AG04450 (cell line): Measurements from ENCODE around the gene FOXF1. TPM values are rescaled to one million over a fixed set of nuclear protein-coding genes. Genes with fewer than 3 reads are reported as not detected.

Source experiments
- CTCF ChIA-PET: fragments of 300-600, 350-600 bp; formaldehyde crosslinking; extraction: SDS; loops from one replicate; lab custom pipeline; 2022; ENCODE audit warnings: antibody characterized with exemption, inconsistent platforms; lab: Charles Lee
- POLR2A ChIA-PET: fragments of 350-600 bp; formaldehyde crosslinking; extraction: SDS; loops from one replicate; lab custom pipeline; 2021; ENCODE audit warnings: antibody characterized with exemption, inconsistent platforms; lab: Yijun Ruan, JAX
- DNase-seq: peaks from one replicate; pipeline ENCODE4 v3.0.0-alpha.2; 2011; ENCODE audit warnings: low read depth, low spot score
- H3K27ac ChIP-seq: one replicate; pipeline ENCODE4 v1.5.1; 2012; ENCODE audit warnings: low read depth, low read length, control low read depth
- H3K27me3 ChIP-seq: one replicate; pipeline ENCODE4 v1.6.0; 2012; ENCODE audit warnings: low read length; ENCODE audit not compliant: control insufficient read depth, insufficient read depth
- H3K4me3 ChIP-seq: 2 replicates; pipeline ENCODE4 v1.5.1; 2011; ENCODE audit warnings: mild to moderate bottlenecking, low read depth, low read length, control low read depth
- H3K9me3 ChIP-seq: 2 replicates; pipeline ENCODE4 v1.5.1; 2012; ENCODE audit warnings: low read length; ENCODE audit not compliant: control insufficient read depth, insufficient read depth
- polyA plus RNA-seq: library from polyadenylated mRNA; depleted of rRNA; stranded (reverse); fragments of >200 nt; gene quantifications from 2 replicates; pipeline ENCODE4 v1.2.3, GENCODE V29; 2011
- TF ChIP-seq, protein P1 (sequence below): IDR thresholded peaks from 2 replicates; pipeline ENCODE4 v1.5.1; 2011; ENCODE audit warnings: low read depth, low read length, control low read depth, inconsistent platforms

The FOXF1 gene
- polyA plus RNA-seq, 1 experiment = 61.0 TPM

DNA sequence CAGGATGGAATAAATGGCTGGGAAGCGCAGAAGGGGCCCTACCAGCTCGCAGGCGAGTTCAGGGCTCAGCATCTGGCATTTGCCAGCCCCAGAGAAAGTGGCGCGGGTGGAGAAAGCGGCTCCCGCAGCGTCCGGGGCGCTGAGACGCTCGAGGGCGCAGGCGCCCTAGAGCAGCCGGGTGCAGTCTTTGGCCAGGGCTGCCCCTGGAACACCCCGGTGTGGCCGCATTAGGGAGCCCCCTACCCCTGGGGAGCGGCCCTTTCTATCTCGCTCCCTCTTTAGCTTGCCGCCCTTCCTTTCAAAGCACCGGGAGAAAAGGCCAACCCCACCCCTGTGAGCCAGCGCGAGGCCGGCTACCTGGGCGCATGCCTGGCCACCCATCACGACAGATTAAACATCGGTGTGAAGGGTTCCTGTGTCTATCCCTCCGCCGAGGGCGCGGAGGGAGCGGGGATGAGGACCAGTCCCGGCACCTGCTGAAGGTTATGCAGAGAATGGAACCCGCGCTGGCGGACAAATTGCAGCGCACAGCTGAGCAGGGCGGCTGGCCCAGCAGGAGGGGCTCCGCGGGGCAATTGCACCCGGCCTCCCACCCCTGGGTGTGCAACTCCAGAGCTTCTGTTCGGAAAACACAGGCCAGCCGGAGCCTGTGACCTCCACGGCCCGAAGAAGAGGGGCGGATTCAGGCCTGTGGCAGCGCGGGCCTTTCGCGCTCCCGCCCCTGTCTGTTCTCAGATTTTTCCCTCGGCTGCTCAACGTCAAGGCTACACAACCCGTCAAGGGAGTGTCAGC lies 15.6 kb upstream of the FOXF1 start:
- no peaks in the 10 kb centered on the region for H3K27me3 ChIP-seq
- ChIA-PET CTCF (no interaction called here), POLR2A (interaction anchor here (0.7 kb wide), 1 partner anchor 429 kb away, joined by 3 read pairs; no protein-coding TSS in a partner anchor)

DNA sequence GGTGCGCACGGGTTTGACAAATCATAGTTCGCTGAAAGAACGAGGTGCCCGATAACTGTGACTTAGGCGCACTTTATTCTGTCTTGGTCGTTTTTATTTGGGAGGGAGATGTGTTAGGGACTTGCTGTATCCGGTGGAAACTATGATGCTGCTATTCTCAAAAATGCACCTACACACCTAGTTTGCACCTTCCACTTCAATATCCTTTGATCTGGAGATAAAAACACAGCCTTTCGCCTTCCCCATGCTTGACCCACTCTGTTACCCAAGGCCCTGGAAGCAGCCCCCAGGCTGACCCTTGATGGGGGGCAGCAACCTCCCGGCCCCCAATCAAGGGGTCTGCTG lies 15.0 kb upstream of the FOXF1 start:
- no peak for DNase-seq

More for the DNA sequence above, 15.6 kb upstream of the FOXF1 start:
- H3K4me3 ChIP-seq = no peak overlapping the region
- TF ChIP-seq, protein P1, sequence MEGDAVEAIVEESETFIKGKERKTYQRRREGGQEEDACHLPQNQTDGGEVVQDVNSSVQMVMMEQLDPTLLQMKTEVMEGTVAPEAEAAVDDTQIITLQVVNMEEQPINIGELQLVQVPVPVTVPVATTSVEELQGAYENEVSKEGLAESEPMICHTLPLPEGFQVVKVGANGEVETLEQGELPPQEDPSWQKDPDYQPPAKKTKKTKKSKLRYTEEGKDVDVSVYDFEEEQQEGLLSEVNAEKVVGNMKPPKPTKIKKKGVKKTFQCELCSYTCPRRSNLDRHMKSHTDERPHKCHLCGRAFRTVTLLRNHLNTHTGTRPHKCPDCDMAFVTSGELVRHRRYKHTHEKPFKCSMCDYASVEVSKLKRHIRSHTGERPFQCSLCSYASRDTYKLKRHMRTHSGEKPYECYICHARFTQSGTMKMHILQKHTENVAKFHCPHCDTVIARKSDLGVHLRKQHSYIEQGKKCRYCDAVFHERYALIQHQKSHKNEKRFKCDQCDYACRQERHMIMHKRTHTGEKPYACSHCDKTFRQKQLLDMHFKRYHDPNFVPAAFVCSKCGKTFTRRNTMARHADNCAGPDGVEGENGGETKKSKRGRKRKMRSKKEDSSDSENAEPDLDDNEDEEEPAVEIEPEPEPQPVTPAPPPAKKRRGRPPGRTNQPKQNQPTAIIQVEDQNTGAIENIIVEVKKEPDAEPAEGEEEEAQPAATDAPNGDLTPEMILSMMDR = no peak
- no peak overlapping the region for H3K27ac ChIP-seq
- DNase-seq = no peak
- peaks cover 12% of the 10 kb centered on the region; the same call in 1 of the 2 replicates for H3K9me3 ChIP-seq

DNA sequence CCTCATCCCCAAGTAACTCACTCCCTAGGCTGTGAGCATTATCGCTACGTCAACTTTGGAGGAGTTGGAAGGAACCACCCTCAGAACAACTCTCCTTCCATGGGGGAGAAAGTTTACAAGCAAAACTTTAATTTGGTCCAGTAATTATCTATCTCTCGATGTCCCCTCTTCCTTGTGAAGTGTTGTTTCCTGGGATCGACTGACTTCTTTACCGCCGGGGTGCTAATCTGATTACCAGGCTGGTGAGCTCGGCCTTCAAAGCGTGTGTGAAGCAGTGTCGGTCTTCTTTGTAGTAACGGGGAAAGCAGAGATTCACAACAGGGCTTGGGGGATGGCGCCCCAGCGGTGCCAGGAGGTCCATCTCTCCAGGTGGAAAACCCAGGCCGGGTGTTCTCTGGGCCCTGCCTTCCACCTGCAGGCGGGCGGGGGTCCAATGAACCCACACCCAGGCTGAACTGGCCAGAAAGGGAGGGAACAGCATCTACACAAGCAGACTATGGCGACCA lies 14.5 kb upstream of the FOXF1 start:
- ChIA-PET CTCF (interaction anchor here (0.6 kb wide), 1 partner anchor 675 kb away, joined by 6 read pairs; no protein-coding TSS in a partner anchor), POLR2A (no interaction called here)
- Histone ChIP-seq H3K4me3 (no peak overlapping the region), H3K9me3 (peaks cover 12% of the 10 kb centered on the region; the same call in 1 of the 2 replicates), H3K27me3 (no peaks in the 10 kb centered on the region), H3K27ac (no peak overlapping the region)
- TF ChIP-seq, protein P1 = no peak
- no peak for DNase-seq

More for the DNA sequence above, 15.0 kb upstream of the FOXF1 start:
- no peak overlapping the region for H3K27ac ChIP-seq
- POLR2A ChIA-PET = no interaction called here
- no peaks in the 10 kb centered on the region for H3K27me3 ChIP-seq
- TF ChIP-seq, protein P1 = no peak
- H3K9me3 ChIP-seq = peaks cover 12% of the 10 kb centered on the region; the same call in 1 of the 2 replicates
- CTCF ChIA-PET = no interaction called here
- H3K4me3 ChIP-seq = no peak overlapping the region

DNA sequence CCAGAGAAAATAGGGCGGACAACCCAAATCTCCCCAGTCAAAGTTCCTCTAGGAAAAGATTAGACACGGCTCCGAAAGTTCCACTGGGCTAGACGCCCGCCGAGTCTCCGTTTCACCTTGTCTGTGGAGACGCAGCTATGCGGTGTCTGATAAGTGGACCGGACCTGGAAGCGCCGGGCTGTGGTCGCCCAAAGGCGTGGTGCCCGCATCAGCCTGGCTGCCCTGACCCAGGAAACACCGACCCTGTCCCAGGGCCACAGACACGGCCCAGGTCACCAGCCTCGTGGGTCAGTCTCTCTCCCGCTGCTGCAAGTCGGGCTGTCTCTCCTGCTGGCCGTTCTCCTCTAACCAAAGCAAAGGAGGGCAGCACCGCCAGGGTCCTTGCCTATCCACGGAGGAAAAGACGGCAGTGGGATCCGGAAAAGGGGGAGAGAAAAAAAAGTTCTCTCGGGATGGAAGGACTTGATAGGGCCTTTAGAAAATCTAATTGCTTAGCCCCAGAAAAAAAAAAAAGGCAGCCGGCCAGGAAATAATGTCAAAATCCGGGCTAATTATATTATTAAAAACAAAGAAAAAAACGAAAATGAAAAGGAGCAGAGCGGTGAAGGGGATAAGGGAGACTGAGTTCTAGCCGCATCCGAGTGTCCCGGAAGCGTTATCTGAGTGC lies 13.9 kb upstream of the FOXF1 start:
- H3K4me3 ChIP-seq = peak overlapping the region; percentile 47
- DNase-seq = no peak
- peaks cover 12% of the 10 kb centered on the region; the same call in 1 of the 2 replicates for H3K9me3 ChIP-seq
- no peaks in the 10 kb centered on the region for H3K27me3 ChIP-seq
- no peak overlapping the region for H3K27ac ChIP-seq
- ChIA-PET POLR2A (interaction anchor here (0.7 kb wide), 1 partner anchor 13 kb away, joined by 17 read pairs; no protein-coding TSS in a partner anchor), CTCF (interaction anchor here (0.6 kb wide), 1 partner anchor 675 kb away, joined by 6 read pairs; no protein-coding TSS in a partner anchor)
- TF ChIP-seq, protein P1 = no peak
